ENCODE data around the gene SMPX.

Gene SMPX

DNA sequence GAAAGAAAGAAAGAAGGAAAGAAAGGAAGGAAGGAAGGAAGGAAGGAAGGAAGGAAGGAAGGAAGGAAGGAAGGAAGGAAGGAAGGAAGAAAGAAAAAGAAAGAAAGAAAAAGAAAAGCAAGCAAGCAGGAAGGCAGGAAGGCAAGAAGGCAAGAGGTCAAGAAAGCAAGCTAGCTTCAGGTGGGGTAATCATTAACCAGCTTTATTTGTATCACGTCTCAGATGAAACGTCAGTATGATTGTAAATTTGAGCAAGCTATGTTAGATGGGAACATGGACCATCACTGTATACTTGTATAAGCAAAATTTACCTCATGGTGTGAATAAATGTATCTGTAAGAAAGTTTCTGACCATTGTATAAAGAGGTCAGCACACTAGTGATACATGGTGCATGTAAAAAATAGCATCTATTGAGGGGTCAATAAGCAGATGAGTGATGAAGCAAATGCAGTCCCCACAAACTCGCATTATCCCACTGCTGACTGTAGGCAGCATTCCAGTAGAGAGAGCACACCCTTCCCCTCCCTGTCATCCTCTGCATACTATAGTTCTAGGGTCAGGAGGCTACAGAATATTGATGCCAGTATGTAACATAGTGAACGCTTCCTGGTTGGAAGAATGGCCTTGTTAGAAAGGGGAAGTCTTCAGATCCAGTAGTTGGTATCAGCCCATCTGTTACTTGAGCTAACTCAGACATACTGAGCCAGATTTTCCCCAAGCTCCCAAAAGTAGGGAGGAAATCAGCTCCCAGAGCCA, 83.3 kb downstream of the SMPX start:
- DNase-seq: no peak
- H3K36me3 ChIP-seq (replicated peaks): no peaks in the 10 kb centered on the region
- no peak for TF ChIP-seq CTCF (IDR thresholded peaks at IDR 0.05; ENCODE audit: low read depth, low read length, missing control alignments)
- in situ Hi-C loops (cut with HindIII; ENCODE audit: low pct_ligation_motif_present, low sequenced_read_pairs): no loop called here
- no peaks in the 10 kb centered on the region for H3K27me3 ChIP-seq (replicated peaks)
- no peak overlapping the region for H3K4me3 ChIP-seq (ENCODE audit: low read depth, low read length)
- no peak overlapping the region for H3K27ac ChIP-seq

DNA sequence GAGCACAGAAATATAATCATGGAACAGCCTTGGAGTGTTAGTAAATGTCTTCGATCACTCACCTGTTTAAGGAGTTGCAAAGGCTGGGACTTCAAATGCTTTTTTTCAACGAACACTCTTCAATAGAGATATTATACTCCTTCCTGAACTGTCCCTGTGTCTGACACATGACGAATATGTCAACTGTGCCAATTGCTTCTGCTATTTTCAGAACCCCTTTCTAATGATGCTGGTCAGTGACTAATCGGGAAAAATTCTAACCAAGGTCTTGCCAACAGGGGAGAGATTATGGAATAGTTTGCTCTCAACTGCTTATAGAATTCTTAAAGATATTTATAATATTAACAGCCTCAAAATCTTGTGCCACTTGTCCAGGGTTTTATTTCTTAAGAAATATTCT, 91.2 kb downstream of the SMPX start:
- DNase-seq: no peak
- Histone ChIP-seq H3K36me3 (replicated peaks) (no peaks in the 10 kb centered on the region), H3K4me3 (ENCODE audit: low read depth, low read length) (no peak overlapping the region), H3K27me3 (replicated peaks) (no peaks in the 10 kb centered on the region), H3K27ac (no peak overlapping the region)
- no peak for TF ChIP-seq CTCF (IDR thresholded peaks at IDR 0.05; ENCODE audit: low read depth, low read length, missing control alignments)
- in situ Hi-C loops (cut with HindIII; ENCODE audit: low pct_ligation_motif_present, low sequenced_read_pairs): no loop called here

DNA sequence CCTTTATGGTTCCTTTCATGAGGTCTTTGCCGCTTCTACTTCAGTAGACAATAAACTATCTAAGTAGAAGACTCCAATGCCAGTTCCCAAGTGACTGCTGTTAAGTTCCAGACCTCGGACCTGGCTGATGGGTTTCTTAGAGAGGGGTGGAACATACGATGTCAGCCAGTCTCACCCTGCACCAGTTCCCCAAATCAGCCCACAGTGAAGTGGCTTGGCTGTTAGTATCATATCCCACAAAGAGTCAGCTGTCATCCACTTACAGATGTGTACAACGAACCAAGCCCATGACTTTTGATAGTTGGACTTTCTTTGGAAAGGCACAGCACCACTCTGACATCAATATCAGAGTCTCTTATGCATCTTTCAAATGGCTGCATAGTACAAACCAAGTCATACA, 91.7 kb downstream of the SMPX start:
- H3K4me3 ChIP-seq (ENCODE audit: low read depth, low read length): no peak overlapping the region
- no peak for TF ChIP-seq CTCF (IDR thresholded peaks at IDR 0.05; ENCODE audit: low read depth, low read length, missing control alignments)
- in situ Hi-C loops (cut with HindIII; ENCODE audit: low pct_ligation_motif_present, low sequenced_read_pairs): no loop called here

GRCh38 chrX:21662761-21663160, 95.2 kb downstream of the SMPX start:
- no peak overlapping the region for H3K4me3 ChIP-seq (ENCODE audit: low read depth, low read length)
- H3K27ac ChIP-seq: no peak overlapping the region
- in situ Hi-C loops (cut with HindIII; ENCODE audit: low pct_ligation_motif_present, low sequenced_read_pairs): no loop called here
- no peak for TF ChIP-seq CTCF (IDR thresholded peaks at IDR 0.05; ENCODE audit: low read depth, low read length, missing control alignments)
- no peaks in the 10 kb centered on the region for H3K36me3 ChIP-seq (replicated peaks)
- H3K27me3 ChIP-seq (replicated peaks): no peaks in the 10 kb centered on the region
- no peak for DNase-seq

More for the DNA sequence above, 91.7 kb downstream of the SMPX start:
- Histone ChIP-seq H3K27ac (no peak overlapping the region), H3K36me3 (replicated peaks) (no peaks in the 10 kb centered on the region), H3K27me3 (replicated peaks) (no peaks in the 10 kb centered on the region)
- DNase-seq: no peak

DNA sequence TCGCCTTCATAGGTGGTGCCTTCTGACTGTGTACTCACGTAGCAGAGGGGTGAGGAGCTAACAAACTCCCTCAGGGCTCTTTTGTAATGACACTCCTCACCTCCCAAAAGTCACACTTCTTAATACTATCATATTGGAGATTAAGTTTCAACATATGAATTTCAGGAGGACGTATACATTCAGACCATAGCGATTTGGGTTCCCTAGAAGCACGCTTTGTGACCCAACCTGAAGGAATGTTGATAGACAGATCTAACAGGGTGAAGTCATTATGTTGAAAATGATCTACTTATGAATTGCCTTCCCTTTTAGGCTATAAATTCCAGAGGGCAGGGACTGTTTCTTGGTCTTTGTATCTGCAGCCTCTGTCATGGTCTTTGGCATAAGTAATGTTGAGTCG, 96.6 kb downstream of the SMPX start:
- H3K4me3 ChIP-seq (ENCODE audit: low read depth, low read length): no peak overlapping the region
- in situ Hi-C loops (cut with HindIII; ENCODE audit: low pct_ligation_motif_present, low sequenced_read_pairs): no loop called here
- H3K27me3 ChIP-seq (replicated peaks): no peaks in the 10 kb centered on the region
- H3K27ac ChIP-seq: no peak overlapping the region
- no peaks in the 10 kb centered on the region for H3K36me3 ChIP-seq (replicated peaks)
- no peak for TF ChIP-seq CTCF (IDR thresholded peaks at IDR 0.05; ENCODE audit: low read depth, low read length, missing control alignments)
- no peak for DNase-seq

GRCh38 chrX:21660156-21660555, 97.8 kb downstream of the SMPX start:
- Histone ChIP-seq H3K27me3 (replicated peaks) (no peaks in the 10 kb centered on the region), H3K36me3 (replicated peaks) (no peaks in the 10 kb centered on the region), H3K27ac (no peak overlapping the region), H3K4me3 (ENCODE audit: low read depth, low read length) (no peak overlapping the region)
- in situ Hi-C loops (cut with HindIII; ENCODE audit: low pct_ligation_motif_present, low sequenced_read_pairs): no loop called here
- no peak for TF ChIP-seq CTCF (IDR thresholded peaks at IDR 0.05; ENCODE audit: low read depth, low read length, missing control alignments)
- no peak for DNase-seq

Measured in brain microvascular endothelial cell (primary cell).